Stimulated activated CD4-positive, alpha-beta T cell treated with anti-CD3 and anti-CD28 coated beads, Interleukin-4, amount 100 ng/mL, for 48 hours (primary cell): ENCODE measurements around the gene ADCY5.

Source experiments
- DNase-seq, 2 donors: peaks; one replicate each; pipeline ENCODE4 v3.0.0-alpha.2; 2020; ENCODE audit warnings: low read depth in 2 of 2

The ADCY5 gene

DNA sequence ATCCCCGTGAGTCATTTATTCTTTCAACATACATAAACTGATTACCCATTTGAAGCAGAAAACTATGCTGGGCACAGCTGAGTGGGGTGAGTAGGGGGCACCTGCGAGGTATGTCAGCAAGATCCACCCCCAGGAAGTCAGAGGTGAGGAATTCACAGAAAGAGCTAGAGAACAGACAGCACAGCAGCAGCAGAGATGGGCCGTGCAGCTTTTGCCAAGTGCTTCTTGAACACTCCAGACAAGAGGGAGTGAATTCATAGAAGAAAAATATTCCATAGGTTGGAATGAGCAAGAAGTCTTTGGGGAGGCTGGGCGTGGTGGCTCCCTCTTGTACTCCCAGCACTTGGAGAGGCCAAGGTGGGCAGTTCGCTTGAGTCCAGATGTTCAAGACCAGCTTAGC, 9.4 kb upstream of the ADCY5 start:
- no peak for DNase-seq

GRCh38 chr3:123457841-123458240, 9.0 kb upstream of the ADCY5 start:
- DNase-seq, result no peak

- no peak for DNase-seq
Measured at GRCh38 chr3:123453675-123454074, 4.8 kb upstream of the ADCY5 start.

GRCh38 chr3:123451186-123451585, 2.3 kb upstream of the ADCY5 start:
- no peak for DNase-seq

DNA sequence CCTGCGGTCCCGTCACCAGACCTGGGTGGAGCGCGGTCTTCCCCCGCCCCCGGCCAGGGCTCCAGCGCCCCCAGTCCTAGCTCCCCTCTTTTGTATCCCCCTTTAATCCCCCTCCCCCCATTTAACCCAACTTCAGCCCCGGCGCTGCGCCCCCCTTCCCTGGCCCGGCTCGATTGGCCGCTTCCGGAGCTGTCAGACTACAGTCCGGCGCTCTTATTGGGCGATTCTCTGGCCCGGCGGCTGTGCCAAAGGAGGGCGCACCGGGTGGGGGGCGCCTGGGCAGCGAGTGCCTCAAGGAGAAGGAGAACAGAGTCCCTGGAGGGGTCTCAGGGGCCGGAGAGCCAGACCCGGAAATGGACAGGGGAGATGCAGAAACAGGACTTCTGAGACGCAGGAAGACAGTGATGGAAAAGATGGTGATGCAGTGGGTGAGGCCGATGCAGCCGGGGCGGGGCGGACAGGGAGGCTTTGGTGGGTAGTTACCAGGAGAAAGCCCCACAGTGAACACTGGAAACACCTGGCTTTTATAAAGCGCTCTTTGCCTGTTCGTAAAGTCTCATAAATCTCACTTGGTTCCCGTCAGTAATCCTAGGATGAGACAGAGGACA, 1.2 kb upstream of the ADCY5 start:
- no peak for DNase-seq

DNA sequence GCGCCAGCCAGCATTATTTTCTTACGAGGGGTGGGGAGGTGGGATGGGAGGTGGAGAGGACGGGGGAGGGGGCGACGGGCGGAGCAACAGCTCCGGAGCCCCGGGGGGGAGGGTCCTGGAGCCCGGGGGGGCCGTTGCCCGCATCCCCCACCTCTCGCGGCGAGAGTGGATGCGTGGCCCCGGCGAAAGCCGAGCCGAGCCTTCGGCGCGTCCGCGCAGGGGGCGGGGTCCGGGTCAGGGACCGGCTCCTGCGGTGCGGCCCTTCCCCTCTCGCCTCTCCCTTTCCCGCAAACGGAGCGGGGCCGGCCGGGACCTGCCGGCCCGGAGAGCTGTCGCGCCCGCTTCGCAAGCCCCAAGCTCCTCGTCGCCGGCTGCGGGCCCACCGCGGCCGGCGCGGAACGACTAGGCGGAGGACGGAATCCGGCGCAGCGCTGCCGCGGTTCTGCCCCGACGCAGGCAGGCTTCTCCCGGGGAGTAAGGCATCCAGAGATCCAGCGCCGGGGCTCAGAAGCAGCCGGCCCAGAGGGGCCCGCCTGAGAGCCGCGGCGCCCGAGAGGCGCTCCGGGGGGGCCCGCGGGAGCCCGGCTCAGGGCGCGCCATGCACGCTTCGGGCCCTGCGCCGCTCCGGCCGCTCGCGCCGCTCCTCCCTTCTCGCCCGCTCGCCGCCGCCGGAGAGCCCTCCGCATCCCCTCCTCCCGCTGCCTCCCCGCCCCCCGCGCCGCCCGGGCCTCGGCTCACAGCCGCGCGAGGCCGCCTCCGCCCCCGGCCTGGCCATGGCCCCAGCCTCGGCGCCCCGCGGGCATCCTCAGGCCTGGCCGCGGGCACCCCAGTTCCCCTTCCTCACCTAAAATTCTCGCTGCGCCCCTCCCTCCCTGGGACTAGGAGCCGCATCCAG, 459 bp upstream of the ADCY5 start:
- no peak for DNase-seq

DNA sequence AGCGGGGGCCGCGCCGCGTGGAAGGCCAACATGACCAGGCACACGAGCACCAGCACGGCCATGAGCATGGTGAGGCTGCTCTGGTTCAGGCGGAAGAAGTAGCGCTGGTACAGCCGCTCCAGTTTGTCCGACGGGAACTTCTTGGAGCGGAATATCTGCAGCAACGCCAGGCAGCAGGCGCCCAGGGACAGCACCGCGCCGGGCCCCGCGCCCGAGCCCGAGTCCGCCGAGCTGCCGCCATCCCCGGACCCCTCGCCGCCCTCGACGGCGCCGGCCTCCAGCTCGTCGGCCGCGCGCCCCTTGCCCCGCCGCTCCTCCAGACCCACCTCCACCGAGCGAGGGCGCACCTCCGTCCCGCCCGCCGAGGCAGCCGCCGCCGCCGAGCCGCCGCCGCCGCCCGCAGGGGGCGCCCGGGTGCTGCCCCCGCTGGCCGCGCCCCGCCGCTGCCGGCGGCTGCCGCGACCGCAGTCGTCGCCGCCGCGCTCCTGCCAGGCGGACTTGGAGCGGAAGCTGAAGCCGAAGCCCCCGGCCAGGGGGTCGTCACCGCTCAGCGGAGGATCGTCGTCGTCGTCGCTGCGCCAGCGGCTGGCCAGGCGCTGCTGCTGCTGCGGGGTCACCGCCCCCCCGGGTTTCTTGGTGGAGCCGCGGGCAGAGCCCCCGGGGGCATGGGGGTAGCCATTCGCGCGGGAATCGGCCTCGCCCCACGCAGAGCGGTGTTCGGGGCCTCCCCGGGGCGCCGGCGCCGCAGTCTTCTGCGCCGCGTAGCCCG, 957 bp downstream of the ADCY5 start:
- DNase-seq, result peak; percentile 19 to 35

GRCh38 chr3:123447416-123447748, 1.5 kb downstream of the ADCY5 start:
- no peak for DNase-seq

- DNase-seq, result no peak
Measured at GRCh38 chr3:123446610-123447109, 2.2 kb downstream of the ADCY5 start.

GRCh38 chr3:123446210-123446609, 2.7 kb downstream of the ADCY5 start:
- no peak for DNase-seq

- no peak for DNase-seq
Measured at GRCh38 chr3:123445702-123446101, 3.2 kb downstream of the ADCY5 start.

- DNase-seq, result no peak
Measured at GRCh38 chr3:123444744-123445143, 4.1 kb downstream of the ADCY5 start.

DNA sequence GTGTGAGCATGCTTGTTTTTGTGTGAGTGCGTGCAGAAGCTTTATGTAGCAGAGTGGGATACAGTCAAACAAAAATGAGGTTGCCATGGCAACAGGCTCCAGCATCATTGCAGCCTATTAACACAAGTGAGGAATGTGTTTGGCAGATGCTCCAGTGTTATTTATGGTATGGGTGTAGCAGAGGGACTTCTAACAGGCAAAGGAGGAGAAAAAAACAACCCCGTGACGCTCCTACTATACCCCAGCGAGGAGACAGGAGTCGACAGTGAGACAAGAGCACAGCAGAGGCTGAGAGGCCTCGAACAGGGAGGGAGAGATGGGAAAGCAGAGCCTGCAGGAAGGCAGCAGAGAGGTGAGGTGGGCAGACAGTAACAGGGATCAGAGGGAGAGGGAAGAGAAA, 4.9 kb downstream of the ADCY5 start:
- DNase-seq, result no peak

GRCh38 chr3:123442908-123443307, 6.0 kb downstream of the ADCY5 start:
- no peak for DNase-seq

DNA sequence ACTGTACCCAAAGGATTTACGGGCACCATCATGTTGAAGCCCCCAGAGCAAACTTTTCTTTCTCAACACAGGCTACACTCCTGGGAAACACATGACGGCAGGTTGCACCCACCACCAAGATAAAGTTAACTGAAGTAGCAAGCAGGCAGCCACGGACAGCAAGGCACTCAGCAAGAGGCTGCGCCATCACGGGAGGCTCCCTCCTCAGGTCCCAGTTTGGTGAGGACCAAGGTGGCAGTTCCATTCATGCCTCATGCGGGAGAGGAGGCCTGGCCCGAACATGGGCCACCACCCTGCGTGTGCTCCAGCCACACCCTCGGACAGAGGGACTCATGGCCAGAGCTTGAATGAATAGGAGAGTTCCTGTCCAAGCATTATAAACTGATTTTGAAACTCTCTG, 6.8 kb downstream of the ADCY5 start:
- DNase-seq, result no peak

DNA sequence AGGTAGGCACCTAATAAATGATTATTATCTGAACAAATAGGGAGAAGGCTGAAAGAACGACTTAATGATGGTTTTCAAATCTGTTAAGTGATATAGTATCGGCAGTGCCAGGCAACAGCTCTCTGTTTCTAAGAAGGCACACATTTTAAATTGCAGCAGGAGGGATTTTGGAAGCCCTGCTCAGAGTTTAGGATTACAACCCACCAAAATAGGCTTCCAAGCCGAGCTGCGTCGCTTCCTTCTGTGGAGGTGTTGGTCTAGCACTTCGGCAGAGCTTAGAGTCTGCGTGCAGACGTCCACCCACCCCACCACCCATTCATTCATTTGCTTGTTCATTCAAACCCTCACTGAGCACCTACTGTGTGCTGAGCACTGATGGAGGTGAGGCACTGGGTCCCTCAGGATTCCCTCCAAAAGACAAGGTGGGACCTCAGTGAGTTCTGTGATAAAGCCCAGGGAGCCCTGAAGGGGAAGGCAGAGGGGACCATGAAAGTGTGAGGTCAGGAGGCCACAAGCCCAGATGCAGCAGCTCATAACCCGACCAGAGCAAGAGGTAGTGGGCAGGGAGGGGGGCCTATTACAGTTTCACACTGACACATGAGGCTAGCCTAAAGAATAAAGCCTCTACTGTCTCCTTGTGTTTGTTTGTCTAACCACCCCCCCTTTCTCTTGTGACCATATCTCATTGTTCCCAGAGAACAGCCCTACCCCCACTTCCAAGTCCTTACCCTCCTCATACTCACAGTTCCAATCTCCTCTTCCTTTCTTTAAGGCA, 8.9 kb downstream of the ADCY5 start:
- no peak for DNase-seq

DNA sequence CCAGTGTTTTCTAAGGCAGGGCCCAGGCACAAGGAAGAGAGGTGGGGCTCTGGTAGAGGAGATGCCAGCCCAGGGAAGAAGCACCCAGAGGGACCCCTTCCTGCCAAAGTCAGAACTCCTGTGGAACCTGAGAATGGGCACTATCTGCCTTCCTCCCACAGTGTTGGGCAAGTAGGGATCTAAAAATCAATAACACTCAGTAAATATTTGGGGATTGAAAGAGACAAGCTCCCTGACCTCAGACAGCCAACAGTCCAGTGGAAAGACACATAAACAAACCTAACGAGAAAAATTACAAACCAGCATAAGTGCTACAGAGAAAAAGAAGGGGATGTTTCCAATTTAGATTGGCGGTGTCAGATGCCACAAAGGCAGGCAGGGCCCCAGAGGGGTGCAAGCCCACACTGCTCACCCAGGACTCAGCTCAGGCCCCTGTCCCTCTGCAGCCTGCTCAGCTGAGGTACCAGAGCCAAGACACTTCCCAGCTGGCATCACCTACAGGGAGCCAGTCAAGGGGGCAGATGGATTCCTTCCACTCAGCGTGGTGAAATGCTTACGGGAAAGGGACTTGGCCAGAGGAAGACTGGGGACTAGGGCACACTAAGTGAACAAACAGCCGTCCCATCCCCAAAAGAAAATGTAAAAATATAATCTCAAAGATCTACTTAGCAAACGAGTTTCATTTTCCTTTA, 15.9 kb downstream of the ADCY5 start:
- DNase-seq, result no peak

DNA sequence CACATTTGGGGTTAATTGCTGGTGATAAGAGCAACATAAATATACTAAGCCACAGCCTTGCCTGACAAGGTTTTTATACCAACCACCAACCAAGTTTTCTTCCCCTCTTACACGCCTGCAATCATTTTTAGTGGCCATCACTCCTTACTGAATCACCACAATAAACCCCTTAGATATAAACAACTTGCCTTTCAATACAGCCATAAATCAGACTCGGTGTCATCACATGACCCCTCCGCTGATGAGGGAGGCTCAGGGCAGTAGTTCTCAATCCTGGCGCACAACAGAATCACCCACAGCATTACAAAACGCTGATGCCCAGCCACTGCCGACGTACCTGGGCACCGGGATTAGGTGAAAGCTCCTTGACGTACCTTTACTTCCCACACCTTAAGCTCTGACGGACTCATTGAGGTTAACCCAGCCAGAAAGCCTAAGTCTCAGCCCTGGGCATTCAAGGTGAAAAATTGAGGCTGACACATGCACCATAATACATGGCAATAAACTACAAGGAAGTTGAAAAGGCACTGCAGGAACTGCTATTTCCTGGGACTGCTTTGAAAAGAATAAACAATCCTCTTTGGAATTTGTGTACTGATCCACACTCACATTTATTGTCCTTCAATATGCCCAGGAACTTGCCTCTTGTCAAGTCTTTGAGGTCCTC, 17.1 kb downstream of the ADCY5 start:
- DNase-seq, result no peak

GRCh38 chr3:123431007-123431657, 17.8 kb downstream of the ADCY5 start:
- no peak for DNase-seq

DNA sequence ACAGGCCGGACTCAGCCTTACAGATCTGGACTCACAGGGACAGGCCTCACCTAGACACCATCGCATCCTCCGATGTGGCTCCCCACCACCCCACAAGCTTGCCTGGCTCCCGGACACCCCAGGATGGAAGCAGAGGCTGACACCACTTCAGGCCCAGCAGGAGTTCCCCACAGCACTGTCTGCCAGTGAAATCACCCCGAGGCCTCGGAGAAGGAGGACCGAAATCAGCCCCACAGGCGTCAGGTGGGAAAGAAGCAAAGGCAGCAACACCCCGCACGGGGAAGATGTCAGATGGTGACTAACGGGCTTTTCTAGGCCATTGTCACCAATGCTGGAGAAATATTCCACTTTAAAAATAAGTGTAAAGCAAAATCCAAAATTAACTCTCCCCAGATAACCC, 18.6 kb downstream of the ADCY5 start:
- no peak for DNase-seq
